Measurements from ENCODE around the gene NOL4.

Gene NOL4

GRCh38 chr18:34219651-34220050 is 5.1 kb downstream of the NOL4 start:
- TF ChIP-seq CTCF (IDR thresholded peaks at IDR 0.05; ENCODE audit: low read length, missing control alignments), result no peak
- H3K4me3 ChIP-seq (replicated peaks; ENCODE audit: low read depth, low read length), result no peak overlapping the region
- DNase-seq (ENCODE audit: low read depth), result no peak

GRCh38 chr18:34212511-34212910 is 12.2 kb downstream of the NOL4 start:
- DNase-seq (ENCODE audit: low read depth), result no peak
- no peak overlapping the region for H3K4me3 ChIP-seq (replicated peaks; ENCODE audit: low read depth, low read length)
- no peak for TF ChIP-seq CTCF (IDR thresholded peaks at IDR 0.05; ENCODE audit: low read length, missing control alignments)

DNA sequence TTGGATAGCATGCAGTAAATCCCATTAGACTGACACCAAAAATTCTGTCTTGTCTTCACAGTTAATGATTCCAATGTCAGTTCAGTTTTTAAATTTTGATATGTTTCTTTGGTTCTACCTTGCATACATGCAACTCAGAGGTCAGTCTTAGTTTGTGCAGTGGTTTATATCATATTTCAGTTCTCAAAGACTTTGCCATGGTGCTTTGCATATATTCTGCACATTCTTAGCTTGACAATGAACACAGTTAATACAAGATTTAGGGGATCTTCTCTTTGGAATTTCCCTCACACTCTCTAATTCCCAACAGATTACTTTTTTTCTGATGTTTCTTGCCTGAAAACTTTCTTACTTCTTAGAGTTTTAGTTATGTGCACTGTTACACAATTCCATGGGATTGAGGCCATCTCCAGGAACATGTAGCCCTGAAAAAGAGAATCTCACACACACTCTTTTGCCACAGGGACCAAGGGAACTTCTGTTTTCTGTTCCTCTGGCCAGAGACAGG is 17.3 kb downstream of the NOL4 start:
- DNase-seq (ENCODE audit: low read depth), result no peak
- H3K4me3 ChIP-seq (replicated peaks; ENCODE audit: low read depth, low read length), result no peak overlapping the region
- no peak for TF ChIP-seq CTCF (IDR thresholded peaks at IDR 0.05; ENCODE audit: low read length, missing control alignments)

GRCh38 chr18:34203866-34204265 is 20.8 kb downstream of the NOL4 start:
- no peak for DNase-seq (ENCODE audit: low read depth)
- TF ChIP-seq CTCF (IDR thresholded peaks at IDR 0.05; ENCODE audit: low read length, missing control alignments), result no peak
- no peak overlapping the region for H3K4me3 ChIP-seq (replicated peaks; ENCODE audit: low read depth, low read length)

GRCh38 chr18:34196256-34196655 is 28.5 kb downstream of the NOL4 start:
- DNase-seq (ENCODE audit: low read depth), result no peak
- H3K4me3 ChIP-seq (replicated peaks; ENCODE audit: low read depth, low read length), result no peak overlapping the region
- TF ChIP-seq CTCF (IDR thresholded peaks at IDR 0.05; ENCODE audit: low read length, missing control alignments), result no peak

- no peak overlapping the region for H3K4me3 ChIP-seq (replicated peaks; ENCODE audit: low read depth, low read length)
- TF ChIP-seq CTCF (IDR thresholded peaks at IDR 0.05; ENCODE audit: low read length, missing control alignments), result no peak
- no peak for DNase-seq (ENCODE audit: low read depth)
Observed at GRCh38 chr18:34194239-34194638, 30.5 kb downstream of the NOL4 start.

DNA sequence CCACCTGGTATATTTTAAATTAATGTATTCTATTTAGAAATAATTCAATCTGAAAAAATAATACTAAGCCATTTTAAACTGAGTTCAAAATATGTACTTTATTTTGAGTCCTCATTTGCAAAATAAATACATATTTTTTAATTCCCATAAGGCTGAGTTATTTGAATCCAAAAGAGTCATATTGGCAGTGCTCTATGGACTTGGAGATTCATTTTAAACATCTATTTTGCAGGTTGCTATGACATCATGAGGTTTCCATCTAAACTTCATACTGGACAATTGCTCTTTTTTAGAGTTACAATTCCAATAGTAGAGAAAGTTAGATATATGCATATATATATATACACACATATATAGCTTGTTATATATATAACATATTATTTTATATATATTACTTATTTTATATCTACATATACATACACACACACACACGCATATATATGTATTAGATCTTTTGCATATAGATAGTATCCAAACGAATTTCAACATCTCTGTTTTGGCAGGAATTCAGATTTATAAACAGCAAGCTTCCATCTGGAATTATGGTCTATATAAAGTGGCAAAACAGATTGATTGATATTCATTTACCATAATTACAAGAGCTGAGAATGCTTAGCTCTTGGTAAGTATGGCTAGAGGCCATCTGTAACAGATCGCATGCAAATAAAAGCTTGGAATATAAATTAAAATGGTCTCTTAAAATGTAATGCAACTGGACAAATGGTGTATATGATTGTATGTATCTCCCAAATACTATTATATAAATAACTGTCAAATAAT is 34.9 kb downstream of the NOL4 start:
- no peak overlapping the region for H3K4me3 ChIP-seq (replicated peaks; ENCODE audit: low read depth, low read length)
- TF ChIP-seq CTCF (IDR thresholded peaks at IDR 0.05; ENCODE audit: low read length, missing control alignments), result no peak
- no peak for DNase-seq (ENCODE audit: low read depth)
